PFSK-1 (cell line): Measurements from ENCODE around the gene AKAP8L.

ENCODE experiments used
- FOXP2 ChIP-seq: optimal IDR thresholded peaks from 2 replicates; pipeline ENCODE3; 2011; ENCODE audit warnings: borderline replicate concordance, control low read depth, inconsistent platforms; ENCODE audit not compliant: insufficient read depth; ENCODE audit errors: extremely low read length, extremely low read depth
- POLR2AphosphoS5 ChIP-seq: IDR thresholded peaks from 2 replicates; pipeline ENCODE4 v1.6.1; 2012; ENCODE audit warnings: low read depth, mild to moderate bottlenecking, control low read depth, low read length, moderate library complexity
- TAF1 ChIP-seq: IDR thresholded peaks from 2 replicates; pipeline ENCODE4 v1.6.1; 2012; ENCODE audit warnings: low read length, control low read depth, borderline replicate concordance; ENCODE audit not compliant: insufficient read depth

- TF ChIP-seq FOXP2: no peak
- no peak for TF ChIP-seq TAF1
- TF ChIP-seq POLR2AphosphoS5: no peak
These were observed 21.2 kb upstream of the AKAP8L start for GRCh38 chr19:15439821-15440641.
